CD14-positive monocyte (primary cell): ENCODE measurements around the gene RPS6KB2. TPM values are rescaled to one million over a fixed set of nuclear protein-coding genes. Genes with fewer than 3 reads are reported as not detected.

ENCODE experiments used
- DNase-seq, 3 donors: peaks; one replicate each; pipeline ENCODE4 v3.0.0-alpha.2; 2011 to 2022
- H2AFZ ChIP-seq: 2 replicates; pipeline ENCODE4 v1.6.0; 2012; ENCODE audit warnings: mild to moderate bottlenecking, low read depth, low read length, inconsistent platforms; ENCODE audit not compliant: insufficient read depth, poor library complexity, severe bottlenecking
- H3K27ac ChIP-seq, 2 donors: 1 replicate in 1 of 2; 2 replicates in 1 of 2; pipeline ENCODE4 v1.5.1; 2012 to 2013; ENCODE audit warnings: low read length in 2 of 2, control low read depth in 1 of 2, inconsistent platforms in 1 of 2, low read depth in 1 of 2, mild to moderate bottlenecking in 1 of 2
- H3K27me3 ChIP-seq, 2 donors: one replicate each; pipeline versions ENCODE4 v1.6.0 to v1.6.1; 2011 to 2013; ENCODE audit warnings: low read length in 2 of 2; ENCODE audit not compliant: control insufficient read depth in 2 of 2, insufficient read depth in 2 of 2
- H3K36me3 ChIP-seq, 2 donors: replicated peaks in 1 of 2; 1 replicate in 1 of 2; 2 replicates in 1 of 2; pipeline versions ENCODE4 v1.5.1 to v1.6.1; 2012 to 2013; ENCODE audit warnings: low read length in 2 of 2, control low read depth in 1 of 2, inconsistent platforms in 1 of 2, mild to moderate bottlenecking in 1 of 2; ENCODE audit not compliant: insufficient read depth in 2 of 2, control insufficient read depth in 1 of 2
- H3K4me1 ChIP-seq, 2 donors: 1 replicate in 1 of 2; 2 replicates in 1 of 2; pipeline versions ENCODE4 v1.5.1 to v1.6.1; 2012 to 2013; ENCODE audit warnings: low read length in 2 of 2, control low read depth in 1 of 2, inconsistent platforms in 1 of 2, mild to moderate bottlenecking in 1 of 2, moderate library complexity in 1 of 2; ENCODE audit not compliant: insufficient read depth in 2 of 2, control insufficient read depth in 1 of 2
- H3K4me2 ChIP-seq: replicated peaks from 2 replicates; pipeline ENCODE3; 2012; ENCODE audit warnings: low read length, moderate library complexity, mild to moderate bottlenecking; ENCODE audit not compliant: poor library complexity, severe bottlenecking; ENCODE audit errors: extremely low read depth
- H3K4me3 ChIP-seq, 3 experiments: fragments of 200-600 bp in 1 of 3; sonication (generic) in 1 of 3; replicated peaks in 1 of 3; 1 replicate in 2 of 3; 2 replicates in 1 of 3; pipeline ENCODE4 v1.5.1; 2011 to 2013; ENCODE audit warnings: low read length in 3 of 3, mild to moderate bottlenecking in 3 of 3, control low read depth in 2 of 3, low read depth in 2 of 3, inconsistent platforms in 1 of 3, moderate library complexity in 1 of 3
- H3K79me2 ChIP-seq: 2 replicates; pipeline ENCODE4 v1.6.0; 2012; ENCODE audit warnings: mild to moderate bottlenecking, control low read depth, inconsistent platforms, low read length, moderate library complexity; ENCODE audit not compliant: insufficient read depth
- H3K9ac ChIP-seq: 2 replicates; pipeline ENCODE4 v1.6.0; 2017; ENCODE audit warnings: low read length, mild to moderate bottlenecking; ENCODE audit not compliant: insufficient read depth, poor library complexity, severe bottlenecking
- H3K9me3 ChIP-seq, 2 donors: replicated peaks in 1 of 2; 1 replicate in 1 of 2; 2 replicates in 1 of 2; pipeline versions ENCODE4 v1.5.1 to v1.6.1; 2012 to 2013; ENCODE audit warnings: low read length in 2 of 2, control low read depth in 1 of 2; ENCODE audit not compliant: control insufficient read depth in 1 of 2, insufficient read depth in 1 of 2
- H4K20me1 ChIP-seq: 2 replicates; pipeline ENCODE4 v1.6.0; 2012; ENCODE audit warnings: mild to moderate bottlenecking, low read length, control low read depth, moderate library complexity; ENCODE audit not compliant: insufficient read depth
- H3K27ac Mint-ChIP-seq, 7 donors: one replicate each; pipeline ENCODE4 v1.8.0; 2020; ENCODE audit warnings: mild to moderate bottlenecking in 7 of 7, mixed read lengths in 7 of 7, moderate library complexity in 6 of 7, inconsistent platforms in 2 of 7
- H3K27me3 Mint-ChIP-seq, 3 donors: one replicate each; pipeline ENCODE4 v1.8.0; 2021 to 2022; ENCODE audit warnings: low read depth in 3 of 3, mild to moderate bottlenecking in 3 of 3, mixed read lengths in 3 of 3, moderate library complexity in 3 of 3, inconsistent platforms in 1 of 3
- H3K36me3 Mint-ChIP-seq, 2 donors: one replicate each; pipeline ENCODE4 v1.8.0; 2020; ENCODE audit warnings: mixed read lengths in 2 of 2, inconsistent platforms in 1 of 2, mild to moderate bottlenecking in 1 of 2
- H3K4me1 Mint-ChIP-seq: one replicate; pipeline ENCODE4 v1.8.0; 2020; ENCODE audit warnings: mild to moderate bottlenecking, mixed read lengths
- H3K4me3 Mint-ChIP-seq, 2 donors: one replicate each; pipeline ENCODE4 v1.8.0; 2020; ENCODE audit warnings: mild to moderate bottlenecking in 2 of 2, mixed read lengths in 2 of 2, moderate library complexity in 1 of 2
- H3K9me3 Mint-ChIP-seq, 7 donors: one replicate each; pipeline ENCODE4 v1.8.0; 2020 to 2022; ENCODE audit warnings: mixed read lengths in 7 of 7, mild to moderate bottlenecking in 6 of 7, moderate library complexity in 6 of 7, inconsistent platforms in 2 of 7
- CTCF ChIP-seq: fragments of 200-600 bp; IDR thresholded peaks from one replicate; pipeline ENCODE4 v1.8.0; 2022; ENCODE audit warnings: antibody characterized with exemption, mild to moderate bottlenecking
- WGBS: methylation state at CpG from one replicate; pipeline ENCODE4 v1.1.5; 2013; ENCODE audit warnings: missing lambda C conversion rate; ENCODE audit not compliant: insufficient coverage; 5-methylcytosine and 5-hydroxymethylcytosine counted together
- intact Hi-C, 2 donors: fragments of 100-400 bp; cut with micrococcal nuclease; formaldehyde crosslinking; loops; one replicate each; pipeline versions ENCODE4 v1.15.0 to v1.15.1; 2023
- polyA plus RNA-seq, 3 donors: library from polyadenylated mRNA; depleted of rRNA in 1 of 3; unstranded in 2 of 3; stranded (reverse) in 1 of 3; fragments of 300-500 nt in 2 of 3; fragments of >200 nt in 1 of 3; fragmentation: Illumina TruSeq in 2 of 3; gene quantifications; 1 replicate in 2 of 3; 2 replicates in 1 of 3; pipeline ENCODE4 v1.2.3, GENCODE V29; 2012 to 2021

RPS6KB2 gene
- polyA plus RNA-seq, 3 donors, result 51.6 to 101 (median 53.8) TPM

- Histone ChIP-seq H3K4me3 (no peak overlapping the region), H3K4me1 (peaks cover 35 to 56% of the 10 kb centered on the region in 2 donors), H2AFZ (no peak overlapping the region), H3K9me3 (no peaks in the 10 kb centered on the region), H3K27me3 (peaks cover 6 to 68% of the 10 kb centered on the region in 2 donors), H4K20me1 (no peaks in the 10 kb centered on the region), H3K27ac (no peak overlapping the region), H3K9ac (no peak overlapping the region), H3K79me2 (no peaks in the 10 kb centered on the region), H3K36me3 (no peaks in the 10 kb centered on the region), H3K4me2 (no peak overlapping the region)
- H3K27ac Mint-ChIP-seq, result no peak overlapping the region
- peaks cover 35% of the 10 kb centered on the region for H3K4me1 Mint-ChIP-seq
- TF ChIP-seq CTCF, result no peak
- intact Hi-C loops, result no loop called here
- H3K4me3 Mint-ChIP-seq, result peak overlapping the region in 1 of 2 donors; percentile 75
- peaks cover 4 to 8% of the 10 kb centered on the region in 2 donors for H3K36me3 Mint-ChIP-seq
- no peak for DNase-seq
- WGBS, result 91% methylated on average over 10 of the region's 12 CpGs
- H3K27me3 Mint-ChIP-seq, result peaks cover 46 to 77% (median 67%) of the 10 kb centered on the region in 3 donors
- H3K9me3 Mint-ChIP-seq, result peaks cover 0 to 12% (median 4%) of the 10 kb centered on the region in 7 donors
Observed at GRCh38 chr11:67417425-67417824, 10.9 kb upstream of the RPS6KB2 start.

GRCh38 chr11:67418476-67419281, 9.6 kb upstream of the RPS6KB2 start:
- H3K27ac ChIP-seq, result no peak overlapping the region
- TF ChIP-seq CTCF, result no peak
- no peak overlapping the region for H3K27ac Mint-ChIP-seq
- peaks cover 42 to 65% (median 56%) of the 10 kb centered on the region in 3 donors for H3K27me3 Mint-ChIP-seq
- H3K4me3 ChIP-seq, result peak overlapping the region in 1 of 3 experiments; percentile 32
- peaks cover 4 to 8% of the 10 kb centered on the region in 2 donors for H3K36me3 Mint-ChIP-seq
- peak overlapping the region; percentile 31 to 70 for H3K4me3 Mint-ChIP-seq
- H3K36me3 ChIP-seq, result no peaks in the 10 kb centered on the region
- peaks cover 0 to 12% (median 4%) of the 10 kb centered on the region in 7 donors for H3K9me3 Mint-ChIP-seq
- intact Hi-C loops, result no loop called here
- DNase-seq, result peak; percentile 30 to 48 (median 41)
- peaks cover 35% of the 10 kb centered on the region for H3K4me1 Mint-ChIP-seq
- H3K4me1 ChIP-seq, result peaks cover 35 to 56% of the 10 kb centered on the region in 2 donors
- no peaks in the 10 kb centered on the region for H4K20me1 ChIP-seq
- peak overlapping the region; percentile 35 for H2AFZ ChIP-seq
- peaks cover 6 to 62% of the 10 kb centered on the region in 2 donors for H3K27me3 ChIP-seq
- H3K9ac ChIP-seq, result no peak overlapping the region
- peak overlapping the region; percentile 45 for H3K4me2 ChIP-seq
- no peaks in the 10 kb centered on the region for H3K79me2 ChIP-seq
- 22% methylated on average over 25 of the region's 26 CpGs for WGBS
- H3K9me3 ChIP-seq, result no peaks in the 10 kb centered on the region
